B cell (primary cell): ENCODE data around the gene ARID4B.

Experiments used
- EZH2 ChIP-seq: IDR thresholded peaks from 2 replicates; pipeline ENCODE4 v1.6.1; 2012; ENCODE audit warnings: borderline replicate concordance, low read depth, mild to moderate bottlenecking, moderate library complexity, low read length; ENCODE audit not compliant: insufficient read depth, poor library complexity, severe bottlenecking
- TF ChIP-seq, protein P1 (sequence below): fragments of 200-600 bp; IDR thresholded peaks from one replicate; pipeline ENCODE4 v1.8.0; 2022; ENCODE audit warnings: antibody characterized with exemption, mild to moderate bottlenecking

DNA sequence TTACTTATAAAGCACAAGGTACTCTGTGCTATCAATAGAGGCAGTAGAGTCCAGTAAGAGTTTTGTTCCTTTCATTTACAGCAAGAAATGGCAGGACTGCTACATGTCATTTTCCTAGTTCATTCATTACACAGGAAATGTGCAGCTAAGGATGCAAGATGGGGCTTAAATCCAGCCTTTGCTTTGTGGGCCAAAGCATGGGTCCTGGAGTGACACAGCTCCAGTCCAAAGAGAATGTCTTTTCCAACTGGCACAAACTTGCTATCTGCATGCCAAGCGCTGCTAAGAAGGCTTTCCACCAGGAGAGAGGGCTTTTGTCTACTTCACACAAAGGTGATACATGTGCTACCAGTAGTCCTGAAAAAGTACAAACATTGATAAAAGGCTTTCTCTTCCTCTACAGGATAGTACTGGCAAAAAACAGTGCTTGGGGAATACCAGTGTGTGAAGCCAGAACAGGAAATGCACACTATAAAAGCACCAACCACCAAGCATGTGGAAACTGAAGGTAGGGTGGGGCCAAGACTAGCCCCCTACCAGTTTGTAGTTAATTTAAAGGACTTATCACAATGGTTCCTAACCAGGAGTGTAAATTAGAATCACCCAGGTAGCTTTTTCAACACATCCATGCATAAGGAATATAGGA, 68.7 kb downstream of the ARID4B start:
- TF ChIP-seq, protein P1, sequence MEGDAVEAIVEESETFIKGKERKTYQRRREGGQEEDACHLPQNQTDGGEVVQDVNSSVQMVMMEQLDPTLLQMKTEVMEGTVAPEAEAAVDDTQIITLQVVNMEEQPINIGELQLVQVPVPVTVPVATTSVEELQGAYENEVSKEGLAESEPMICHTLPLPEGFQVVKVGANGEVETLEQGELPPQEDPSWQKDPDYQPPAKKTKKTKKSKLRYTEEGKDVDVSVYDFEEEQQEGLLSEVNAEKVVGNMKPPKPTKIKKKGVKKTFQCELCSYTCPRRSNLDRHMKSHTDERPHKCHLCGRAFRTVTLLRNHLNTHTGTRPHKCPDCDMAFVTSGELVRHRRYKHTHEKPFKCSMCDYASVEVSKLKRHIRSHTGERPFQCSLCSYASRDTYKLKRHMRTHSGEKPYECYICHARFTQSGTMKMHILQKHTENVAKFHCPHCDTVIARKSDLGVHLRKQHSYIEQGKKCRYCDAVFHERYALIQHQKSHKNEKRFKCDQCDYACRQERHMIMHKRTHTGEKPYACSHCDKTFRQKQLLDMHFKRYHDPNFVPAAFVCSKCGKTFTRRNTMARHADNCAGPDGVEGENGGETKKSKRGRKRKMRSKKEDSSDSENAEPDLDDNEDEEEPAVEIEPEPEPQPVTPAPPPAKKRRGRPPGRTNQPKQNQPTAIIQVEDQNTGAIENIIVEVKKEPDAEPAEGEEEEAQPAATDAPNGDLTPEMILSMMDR, result no peak
- no peak for TF ChIP-seq EZH2
